ENCODE measurements around the gene WDR1.

DNA sequence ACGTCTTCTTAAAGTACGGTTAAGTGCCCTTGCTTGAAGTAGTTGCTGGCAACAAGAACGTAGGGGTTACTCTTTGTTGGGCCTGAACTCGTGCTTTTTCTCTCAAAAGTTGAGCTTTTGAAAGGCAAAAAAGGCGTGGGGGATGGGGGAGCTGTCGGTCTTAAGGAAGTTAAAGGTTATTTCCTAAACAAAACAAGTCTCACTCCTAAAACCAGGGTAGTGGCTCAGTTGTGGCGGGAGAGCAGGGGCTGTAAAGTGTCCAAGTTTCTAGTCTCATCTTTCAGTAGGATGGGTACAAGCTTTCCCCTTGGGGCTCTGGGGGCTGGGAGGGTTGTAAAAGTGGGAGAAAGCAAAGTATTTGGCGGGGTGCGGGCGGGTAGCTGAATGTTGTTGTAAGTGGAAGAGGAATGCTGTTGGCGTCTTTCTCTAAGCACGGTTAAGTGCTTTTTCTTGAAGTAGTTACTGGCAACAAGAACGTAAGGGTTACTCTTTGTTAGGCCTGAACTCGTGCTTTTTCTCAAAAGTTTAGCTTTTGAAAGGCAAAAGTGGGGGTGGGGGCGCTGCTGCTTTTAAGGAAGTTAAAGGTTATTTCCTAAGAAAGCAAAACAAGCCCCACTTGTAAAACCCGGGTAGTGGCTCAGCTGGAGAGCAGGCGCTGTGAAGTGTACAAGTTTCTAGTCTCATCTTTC is 904 bp upstream of the WDR1 start:
- TF ChIP-seq POLR2A (IDR thresholded peaks at IDR 0.05), result no peak
- TF ChIP-seq, protein P1, sequence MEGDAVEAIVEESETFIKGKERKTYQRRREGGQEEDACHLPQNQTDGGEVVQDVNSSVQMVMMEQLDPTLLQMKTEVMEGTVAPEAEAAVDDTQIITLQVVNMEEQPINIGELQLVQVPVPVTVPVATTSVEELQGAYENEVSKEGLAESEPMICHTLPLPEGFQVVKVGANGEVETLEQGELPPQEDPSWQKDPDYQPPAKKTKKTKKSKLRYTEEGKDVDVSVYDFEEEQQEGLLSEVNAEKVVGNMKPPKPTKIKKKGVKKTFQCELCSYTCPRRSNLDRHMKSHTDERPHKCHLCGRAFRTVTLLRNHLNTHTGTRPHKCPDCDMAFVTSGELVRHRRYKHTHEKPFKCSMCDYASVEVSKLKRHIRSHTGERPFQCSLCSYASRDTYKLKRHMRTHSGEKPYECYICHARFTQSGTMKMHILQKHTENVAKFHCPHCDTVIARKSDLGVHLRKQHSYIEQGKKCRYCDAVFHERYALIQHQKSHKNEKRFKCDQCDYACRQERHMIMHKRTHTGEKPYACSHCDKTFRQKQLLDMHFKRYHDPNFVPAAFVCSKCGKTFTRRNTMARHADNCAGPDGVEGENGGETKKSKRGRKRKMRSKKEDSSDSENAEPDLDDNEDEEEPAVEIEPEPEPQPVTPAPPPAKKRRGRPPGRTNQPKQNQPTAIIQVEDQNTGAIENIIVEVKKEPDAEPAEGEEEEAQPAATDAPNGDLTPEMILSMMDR (IDR thresholded peaks at IDR 0.05 in 4 of 5, conservative IDR thresholded peaks at IDR 0.05 in 1 of 5), result no peak
